Sigmoid colon (tissue), 7 donors: ENCODE data around the gene SLC38A3. TPM values are rescaled to one million over a fixed set of nuclear protein-coding genes. Genes with fewer than 3 reads are reported as not detected.
"Not testable (repeated sequence)": the region's sequence is repeated elsewhere in the genome, so short reads cannot be mapped to it uniquely, and the experiment has no call there.

Experiments used
- DNase-seq: peaks from one replicate; pipeline ENCODE4 v3.0.0-alpha.2; 2019
- H3K27ac ChIP-seq, 4 donors: fragments of 200-600 bp; sonication (generic); one replicate each; pipeline ENCODE4 v1.5.1; 2016 to 2019; ENCODE audit warnings: mild to moderate bottlenecking in 1 of 4
- H3K27me3 ChIP-seq, 3 donors: fragments of 200-600 bp; sonication (generic); one replicate each; pipeline ENCODE4 v1.5.1; 2019; ENCODE audit warnings: mild to moderate bottlenecking in 1 of 3
- H3K36me3 ChIP-seq, 4 donors: fragments of 200-600 bp; sonication (generic); one replicate each; pipeline ENCODE4 v1.5.1; 2016 to 2019
- H3K4me1 ChIP-seq, 4 donors: fragments of 200-600 bp; sonication (generic); one replicate each; pipeline ENCODE4 v1.5.1; 2017 to 2019
- H3K4me3 ChIP-seq, 4 donors: fragments of 200-600 bp; sonication (generic); one replicate each; pipeline ENCODE4 v1.5.1; 2017 to 2019; ENCODE audit warnings: mild to moderate bottlenecking in 2 of 4, moderate library complexity in 1 of 4
- H3K9me3 ChIP-seq, 4 donors: fragments of 200-600 bp in 3 of 4; sonication (generic) in 3 of 4; one replicate each; pipeline versions ENCODE4 v1.5.1 to v1.6.1; 2013 to 2019
- EP300 ChIP-seq, 4 donors: sonication (generic); formaldehyde crosslinking; IDR thresholded peaks; one replicate each; pipeline ENCODE4 v1.6.1; 2017; ENCODE audit warnings: antibody characterized with exemption in 4 of 4
- POLR2A ChIP-seq, 2 donors: fragments of 450-650 bp; IDR thresholded peaks; one replicate each; pipeline ENCODE4 v1.6.1; 2016; ENCODE audit warnings: antibody characterized with exemption in 2 of 2, mild to moderate bottlenecking in 2 of 2, moderate library complexity in 2 of 2
- POLR2AphosphoS5 ChIP-seq, 4 donors: sonication (generic); formaldehyde crosslinking; IDR thresholded peaks; one replicate each; pipeline ENCODE4 v1.6.1; 2017; ENCODE audit warnings: antibody characterized with exemption in 4 of 4
- WGBS, 2 donors: extraction: QIAGEN DNeasy Blood & Tissue Kit; methylation state at CpG; one replicate each; pipeline ENCODE4 v1.1.7; 2013; 5-methylcytosine and 5-hydroxymethylcytosine counted together
- intact Hi-C: fragments of 100-400 bp; cut with DNase I; formaldehyde crosslinking; loops from one replicate; pipeline ENCODE4 v1.15.1; 2023
- polyA plus RNA-seq, 3 donors: library from polyadenylated mRNA; stranded (reverse); fragments of 200-250 nt; gene quantifications; one replicate each; pipeline ENCODE4 v1.2.3, GENCODE V29; 2013
- total RNA-seq, 4 donors: library from RNA; depleted of rRNA; stranded (reverse); fragments of >200 nt; gene quantifications; one replicate each; pipeline ENCODE4 v1.1.0, GENCODE V29; 2016
- TF ChIP-seq, protein P1 (sequence below), 4 experiments: fragments of 450-650 bp in 3 of 4; fragments of 200-600 bp in 1 of 4; IDR thresholded peaks; one replicate each; pipeline ENCODE4 v1.5.1; 2016 to 2019; ENCODE audit warnings: antibody characterized with exemption in 4 of 4, mild to moderate bottlenecking in 3 of 4, moderate library complexity in 2 of 4
- donor health status: healthy with polysubstance abuse.
- donor health status: Bipolar disorder and iron deficiency.
- donor health status: healthy.

SLC38A3 gene
- total and polyA plus RNA-seq, 7 donors = 0.07 to 0.28 TPM; not detected in 5

DNA sequence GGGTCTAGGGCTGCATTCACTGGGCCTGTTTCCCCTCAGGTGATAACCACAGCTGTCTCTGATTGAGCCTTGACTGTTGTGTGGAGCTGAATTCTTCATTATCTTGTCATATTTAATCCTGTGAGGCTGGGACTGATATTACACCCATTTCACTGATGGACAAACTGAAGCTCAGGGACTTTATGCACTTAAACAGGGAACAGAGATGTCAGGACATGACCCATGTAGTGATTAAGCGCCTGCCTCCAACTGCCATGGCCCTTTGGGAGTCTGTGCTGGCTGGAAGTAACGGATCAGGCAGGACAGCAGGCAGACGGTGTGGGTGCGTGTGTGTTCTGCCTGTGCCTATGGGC is 38.4 kb downstream of the SLC38A3 start:
- Histone ChIP-seq H3K9me3 (no peaks in the 10 kb centered on the region), H3K36me3 (no peaks in the 10 kb centered on the region), H3K27me3 (no peaks in the 10 kb centered on the region), H3K27ac (peak overlapping the region; percentile 87 to 94 (median 90)), H3K4me1 (peaks cover 0 to 99% (median 95%) of the 10 kb centered on the region in 4 donors), H3K4me3 (no peak overlapping the region)
- DNase-seq = no peak
- TF ChIP-seq, protein P1, sequence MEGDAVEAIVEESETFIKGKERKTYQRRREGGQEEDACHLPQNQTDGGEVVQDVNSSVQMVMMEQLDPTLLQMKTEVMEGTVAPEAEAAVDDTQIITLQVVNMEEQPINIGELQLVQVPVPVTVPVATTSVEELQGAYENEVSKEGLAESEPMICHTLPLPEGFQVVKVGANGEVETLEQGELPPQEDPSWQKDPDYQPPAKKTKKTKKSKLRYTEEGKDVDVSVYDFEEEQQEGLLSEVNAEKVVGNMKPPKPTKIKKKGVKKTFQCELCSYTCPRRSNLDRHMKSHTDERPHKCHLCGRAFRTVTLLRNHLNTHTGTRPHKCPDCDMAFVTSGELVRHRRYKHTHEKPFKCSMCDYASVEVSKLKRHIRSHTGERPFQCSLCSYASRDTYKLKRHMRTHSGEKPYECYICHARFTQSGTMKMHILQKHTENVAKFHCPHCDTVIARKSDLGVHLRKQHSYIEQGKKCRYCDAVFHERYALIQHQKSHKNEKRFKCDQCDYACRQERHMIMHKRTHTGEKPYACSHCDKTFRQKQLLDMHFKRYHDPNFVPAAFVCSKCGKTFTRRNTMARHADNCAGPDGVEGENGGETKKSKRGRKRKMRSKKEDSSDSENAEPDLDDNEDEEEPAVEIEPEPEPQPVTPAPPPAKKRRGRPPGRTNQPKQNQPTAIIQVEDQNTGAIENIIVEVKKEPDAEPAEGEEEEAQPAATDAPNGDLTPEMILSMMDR (IDR thresholded peaks at IDR 0.05) = no peak
- TF ChIP-seq POLR2AphosphoS5 (IDR thresholded peaks at IDR 0.05) = no peak
- TF ChIP-seq POLR2A (IDR thresholded peaks at IDR 0.05) = no peak
- TF ChIP-seq EP300 (IDR thresholded peaks at IDR 0.05) = no peak
- WGBS, 2 donors = 88 to 95% methylated on average over 4 of the region's 4 CpGs
- intact Hi-C loops = no loop called here

DNA sequence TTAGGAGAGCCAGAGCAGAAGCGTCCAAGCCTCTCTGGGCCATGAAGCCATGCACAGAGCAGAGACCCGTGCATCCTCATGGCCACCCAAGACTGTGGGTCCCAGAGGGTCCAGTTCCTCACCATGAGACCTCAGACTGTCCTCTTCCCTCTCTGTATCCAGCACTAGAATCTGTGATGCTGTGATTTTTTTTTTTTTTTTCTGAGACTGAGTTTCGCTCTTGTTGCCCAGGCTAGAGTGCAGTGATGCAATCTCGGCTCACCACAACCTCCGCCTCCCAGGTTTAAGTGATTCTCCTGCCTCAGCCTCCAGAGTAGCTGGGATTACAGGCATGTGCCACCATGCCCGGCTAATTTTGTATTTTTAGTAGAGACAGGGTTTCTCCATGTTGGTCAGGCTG is 39.7 kb downstream of the SLC38A3 start:
- Histone ChIP-seq H3K4me1 (peaks cover 0 to 99% (median 94%) of the 10 kb centered on the region in 4 donors), H3K27ac (peak overlapping the region; percentile 76 to 91 (median 85))
- H3K4me3 ChIP-seq, H3K27me3 ChIP-seq, intact Hi-C loops, H3K36me3 ChIP-seq, DNase-seq, H3K9me3 ChIP-seq: not testable (repeated sequence)
- 88 to 89% methylated on average over 6 of the region's 6 CpGs for WGBS, 2 donors

DNA sequence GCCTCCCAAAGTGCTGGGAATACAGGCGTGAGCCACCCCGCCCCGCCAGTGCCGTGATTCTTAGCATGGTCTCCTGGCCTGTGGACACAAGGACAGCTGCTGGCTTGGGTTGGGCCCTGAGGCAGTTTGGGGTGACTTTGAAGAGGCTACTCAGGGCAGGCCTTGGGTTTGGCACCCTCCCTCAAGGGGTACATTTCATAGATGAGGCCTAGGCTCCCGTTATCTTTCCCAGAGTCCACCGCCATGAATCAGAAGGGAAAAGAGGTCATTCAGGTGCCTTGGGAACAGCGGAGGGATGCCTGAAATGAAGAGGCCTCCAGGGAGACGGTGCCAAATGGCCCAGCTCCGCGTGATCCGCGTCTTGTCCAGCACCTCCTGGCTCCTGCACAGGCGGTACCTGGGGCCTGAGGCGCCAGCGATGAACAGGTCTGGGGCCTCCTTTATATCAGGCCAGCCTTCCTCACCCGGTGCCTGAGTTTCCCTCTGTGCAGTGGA is 40.2 kb downstream of the SLC38A3 start:
- Histone ChIP-seq H3K9me3 (no peaks in the 10 kb centered on the region), H3K36me3 (peaks cover 0 to 2% (median 0%) of the 10 kb centered on the region in 4 donors), H3K4me3 (peak overlapping the region in 2 of 4 donors; percentile 45 to 52), H3K4me1 (peaks cover 0 to 99% (median 92%) of the 10 kb centered on the region in 4 donors), H3K27ac (peak overlapping the region; percentile 76 to 91 (median 85)), H3K27me3 (no peaks in the 10 kb centered on the region)
- intact Hi-C loops = no loop called here
- TF ChIP-seq, protein P1 (IDR thresholded peaks at IDR 0.05) = no peak
- TF ChIP-seq EP300 (IDR thresholded peaks at IDR 0.05) (no peak), POLR2A (IDR thresholded peaks at IDR 0.05) (no peak), POLR2AphosphoS5 (IDR thresholded peaks at IDR 0.05) (no peak)
- no peak for DNase-seq
- 76 to 82% methylated on average over 16 of the region's 16 CpGs for WGBS, 2 donors

DNA sequence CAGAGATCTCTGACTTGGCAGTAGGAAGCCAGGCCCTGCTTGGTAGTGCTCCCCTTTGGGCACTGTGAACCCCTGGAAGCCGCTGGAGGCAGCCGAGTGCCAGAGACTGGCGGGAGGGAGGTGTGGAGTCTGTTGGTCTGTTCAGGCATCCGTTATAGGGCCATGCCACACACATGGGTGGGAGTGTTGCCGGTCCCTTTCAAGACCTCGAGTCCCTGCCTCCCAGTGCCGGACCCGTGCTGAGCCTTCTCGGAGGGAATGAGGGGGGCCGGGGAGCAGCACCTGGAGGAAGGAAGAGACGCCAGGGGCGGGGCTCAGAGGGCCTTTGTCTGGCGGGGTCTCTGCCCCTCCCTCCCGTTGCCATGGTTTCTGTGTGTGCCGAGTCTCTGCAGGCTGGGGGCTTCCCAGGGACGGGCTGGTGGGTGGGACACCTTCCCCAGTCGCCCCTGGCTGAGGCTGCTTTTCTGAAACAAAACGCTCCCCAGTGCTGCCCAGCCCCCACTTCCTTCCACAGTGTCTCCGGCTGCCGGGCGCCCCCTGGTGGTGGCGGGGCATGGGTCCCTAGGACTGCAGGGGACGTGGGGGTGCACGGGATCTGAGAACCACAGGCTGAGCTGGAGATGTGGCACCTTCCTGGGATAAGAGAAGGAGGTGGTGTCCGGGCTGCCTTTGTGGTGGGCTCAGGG is 40.9 kb downstream of the SLC38A3 start:
- 0 to 1% methylated on average over 25 of the region's 25 CpGs for WGBS, 2 donors
- peak overlapping the region; percentile 76 to 91 (median 85) for H3K27ac ChIP-seq
- H3K9me3 ChIP-seq = no peaks in the 10 kb centered on the region
- peaks cover 0 to 5% (median 1%) of the 10 kb centered on the region in 4 donors for H3K36me3 ChIP-seq
- no peak for TF ChIP-seq EP300 (IDR thresholded peaks at IDR 0.05)
- peak in 2 of 4 donors; percentile 34 to 43 for TF ChIP-seq POLR2AphosphoS5 (IDR thresholded peaks at IDR 0.05)
- no peak for TF ChIP-seq POLR2A (IDR thresholded peaks at IDR 0.05)
- TF ChIP-seq, protein P1 (IDR thresholded peaks at IDR 0.05) = peak; percentile 94 to 99 (median 98)
- H3K27me3 ChIP-seq = no peaks in the 10 kb centered on the region
- intact Hi-C loops = loop anchor here (1.0 to 2.0 kb wide), 2 partner anchors 19 to 53 kb away; no protein-coding TSS in a partner anchor
- H3K4me1 ChIP-seq = peaks cover 0 to 99% (median 89%) of the 10 kb centered on the region in 4 donors
- peak; percentile 95 for DNase-seq
- H3K4me3 ChIP-seq = peak overlapping the region; percentile 24 to 52 (median 44)

DNA sequence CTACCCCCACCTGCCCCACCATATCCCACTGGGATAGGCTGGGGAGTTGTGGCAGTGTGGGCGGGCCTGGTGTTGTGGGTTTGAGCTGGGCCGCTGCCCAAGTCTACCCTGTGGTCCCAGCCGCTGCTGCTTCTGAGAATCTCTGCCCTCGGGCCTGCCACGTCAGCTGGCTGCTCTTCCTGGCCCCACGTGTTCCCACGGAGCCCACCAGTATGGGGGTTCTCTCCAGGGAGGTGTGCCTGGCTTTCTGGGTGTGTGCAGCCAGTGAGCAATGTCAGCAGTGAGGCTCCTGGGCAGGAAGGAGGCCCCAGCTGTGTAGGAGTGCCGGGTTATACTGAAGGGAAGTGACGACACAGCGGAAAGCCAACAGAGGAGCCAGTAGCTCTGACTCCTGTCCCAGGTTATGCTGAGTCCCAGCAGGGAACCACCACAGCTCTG is 41.5 kb downstream of the SLC38A3 start:
- Histone ChIP-seq H3K9me3 (no peaks in the 10 kb centered on the region), H3K27ac (peak overlapping the region; percentile 76 to 91 (median 85)), H3K36me3 (peaks cover 0 to 9% (median 4%) of the 10 kb centered on the region in 4 donors), H3K4me1 (peaks cover 0 to 98% (median 86%) of the 10 kb centered on the region in 4 donors), H3K4me3 (peak overlapping the region in 3 of 4 donors; percentile 44 to 52 (median 45)), H3K27me3 (no peaks in the 10 kb centered on the region)
- intact Hi-C loops = loop anchor here (1.0 to 2.0 kb wide), 2 partner anchors 19 to 54 kb away; no protein-coding TSS in a partner anchor
- WGBS, 2 donors = 21 to 34% methylated on average over 10 of the region's 10 CpGs
- DNase-seq = no peak
- TF ChIP-seq POLR2AphosphoS5 (IDR thresholded peaks at IDR 0.05) = peak in 1 of 4 donors; percentile 4
- no peak for TF ChIP-seq POLR2A (IDR thresholded peaks at IDR 0.05)
- TF ChIP-seq, protein P1 (IDR thresholded peaks at IDR 0.05) = peak in 1 of 4 experiments; percentile 39
